OCI-LY3 (cell line): ENCODE data around the gene SGPL1.

ENCODE experiments used
- EZH2phosphoT487 ChIP-seq: fragments of 200-600 bp; shearing (Covaris generic); IDR thresholded peaks from 2 replicates; pipeline ENCODE4 v1.6.1; 2018; ENCODE audit warnings: antibody characterized with exemption, mixed run types, low read depth
- TF ChIP-seq, protein P1 (sequence below): fragments of 200-600, 300-600 bp; sonication (generic); IDR thresholded peaks from 2 replicates; pipeline ENCODE4 v1.5.1; 2014; ENCODE audit warnings: antibody characterized with exemption, low read length, low read depth

DNA sequence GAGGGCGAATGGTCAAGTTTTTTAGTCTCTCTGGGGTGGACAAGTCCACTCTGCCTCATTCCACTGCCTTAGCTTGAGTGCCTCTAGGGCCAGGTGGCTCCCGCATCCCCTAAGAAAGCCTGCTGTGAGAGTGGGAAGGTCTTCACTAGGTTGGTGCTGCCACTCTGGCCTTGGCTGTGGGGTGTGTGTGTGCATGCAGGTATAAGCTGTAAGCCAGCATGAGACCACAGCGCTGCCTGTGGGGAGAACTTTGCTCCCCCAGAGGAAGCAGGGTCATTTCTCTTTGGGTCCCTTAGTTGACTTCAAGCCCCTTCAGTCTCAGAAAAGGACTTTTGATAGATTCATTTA, 98.1 kb downstream of the SGPL1 start:
- TF ChIP-seq, protein P1, sequence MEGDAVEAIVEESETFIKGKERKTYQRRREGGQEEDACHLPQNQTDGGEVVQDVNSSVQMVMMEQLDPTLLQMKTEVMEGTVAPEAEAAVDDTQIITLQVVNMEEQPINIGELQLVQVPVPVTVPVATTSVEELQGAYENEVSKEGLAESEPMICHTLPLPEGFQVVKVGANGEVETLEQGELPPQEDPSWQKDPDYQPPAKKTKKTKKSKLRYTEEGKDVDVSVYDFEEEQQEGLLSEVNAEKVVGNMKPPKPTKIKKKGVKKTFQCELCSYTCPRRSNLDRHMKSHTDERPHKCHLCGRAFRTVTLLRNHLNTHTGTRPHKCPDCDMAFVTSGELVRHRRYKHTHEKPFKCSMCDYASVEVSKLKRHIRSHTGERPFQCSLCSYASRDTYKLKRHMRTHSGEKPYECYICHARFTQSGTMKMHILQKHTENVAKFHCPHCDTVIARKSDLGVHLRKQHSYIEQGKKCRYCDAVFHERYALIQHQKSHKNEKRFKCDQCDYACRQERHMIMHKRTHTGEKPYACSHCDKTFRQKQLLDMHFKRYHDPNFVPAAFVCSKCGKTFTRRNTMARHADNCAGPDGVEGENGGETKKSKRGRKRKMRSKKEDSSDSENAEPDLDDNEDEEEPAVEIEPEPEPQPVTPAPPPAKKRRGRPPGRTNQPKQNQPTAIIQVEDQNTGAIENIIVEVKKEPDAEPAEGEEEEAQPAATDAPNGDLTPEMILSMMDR: no peak
- no peak for TF ChIP-seq EZH2phosphoT487
